ENCODE measurements around the gene PKIG.
"Not testable (repeated sequence)": the region's sequence is repeated elsewhere in the genome, so short reads cannot be mapped to it uniquely, and the experiment has no call there.

GRCh38 chr20:44560818-44561217 lies 21.6 kb upstream of the PKIG start:
- TF ChIP-seq CTCF, EP300 (IDR thresholded peaks at IDR 0.05): not testable (repeated sequence)

All from ovary (tissue), 3 donors.